Measurements from ENCODE around the gene RBCK1. TPM values are rescaled to one million over a fixed set of nuclear protein-coding genes. Genes with fewer than 3 reads are reported as not detected.

The RBCK1 gene
- total RNA-seq, 1 experiment from 2014 or later = 46.8 TPM

GRCh38 chr20:402898-403581 lies 5.1 kb upstream of the RBCK1 start:
- no peak overlapping the region for H3K4ac ChIP-seq (ENCODE audit: low read depth, low read length)
- H3K9ac ChIP-seq (ENCODE audit: extremely low read depth, insufficient read length, low read length) = no peak overlapping the region
- no peak overlapping the region for H3K23ac ChIP-seq (ENCODE audit: insufficient read length, low read depth, low read length)
- no peak overlapping the region for H4K91ac ChIP-seq (ENCODE audit: insufficient read length, low read depth, low read length)
- no peak overlapping the region for H3K27ac ChIP-seq (ENCODE audit: insufficient read length, low read depth, low read length)
- H3K4me2 ChIP-seq (ENCODE audit: insufficient read depth, insufficient read length, low read length) = no peak overlapping the region
- peaks cover 25 to 28% of the 10 kb centered on the region in 2 experiments for H3K4me1 Mint-ChIP-seq
- H3K14ac ChIP-seq (ENCODE audit: insufficient read depth, low read length) = no peak overlapping the region
- no peaks in the 10 kb centered on the region for H3K79me1 ChIP-seq (ENCODE audit: insufficient read depth, low read depth, low read length, poor library complexity, severe bottlenecking)
- no peaks in the 10 kb centered on the region for H4K20me1 ChIP-seq (ENCODE audit: control insufficient read depth, insufficient read depth, insufficient read length)
- H2BK12ac ChIP-seq (ENCODE audit: insufficient read length, low read depth, low read length) = no peak overlapping the region
- no peak for TF ChIP-seq CTCF (conservative IDR thresholded peaks at IDR 0.05)
- no peaks in the 10 kb centered on the region for H3K79me2 ChIP-seq (ENCODE audit: insufficient read depth, low read length)
- DNase-seq = no peak
- peaks cover 0 to 9% (median 2%) of the 10 kb centered on the region in 3 experiments; a peak in 3 of 7 replicates for H3K36me3 Mint-ChIP-seq (ENCODE audit: insufficient read depth in 1 of 3, low read depth in 3 of 3)
- no peak overlapping the region for H2BK120ac ChIP-seq (ENCODE audit: low read depth, low read length, poor library complexity, severe bottlenecking)
- H3K27ac Mint-ChIP-seq = no peak overlapping the region
- no peak overlapping the region for H2AK5ac ChIP-seq (ENCODE audit: insufficient read length, low read length)
- H3K9me3 ChIP-seq (ENCODE audit: control insufficient read depth, low read depth, low read length) = no peaks in the 10 kb centered on the region
- H2BK5ac ChIP-seq (ENCODE audit: insufficient read length, low read length) = no peak overlapping the region
- no peak overlapping the region for H4K5ac ChIP-seq (ENCODE audit: insufficient read length, low read depth, low read length)
- H3K56ac ChIP-seq (ENCODE audit: insufficient read length, low read depth, low read length) = no peak overlapping the region
- H3K9me3 Mint-ChIP-seq = peaks cover 6 to 10% of the 10 kb centered on the region in 2 experiments; a peak in 3 of 5 replicates
- H3T11ph ChIP-seq (ENCODE audit: low read length) = no peak overlapping the region
- WGBS (ENCODE audit: extremely low coverage, insufficient read length, low lambda C conversion rate) = no CpG with 5 or more reads among the region's 6 CpGs
- no peaks in the 10 kb centered on the region for H3K23me2 ChIP-seq (ENCODE audit: insufficient read length, low read depth, low read length, poor library complexity, severe bottlenecking)
- H3K4me1 ChIP-seq (ENCODE audit: insufficient read depth, low read length) = peaks cover 5% of the 10 kb centered on the region; the same call in 1 of the 2 replicates
- H3K18ac ChIP-seq (ENCODE audit: insufficient read length, low read depth, low read length) = no peak overlapping the region
- H2AFZ ChIP-seq (ENCODE audit: low read length) = no peak overlapping the region
- H2BK20ac ChIP-seq (ENCODE audit: low read depth, low read length, poor library complexity, severe bottlenecking) = no peak overlapping the region
- H3K27me3 Mint-ChIP-seq (ENCODE audit: low read depth) = no peaks in the 10 kb centered on the region; the same call in 1 of the 2 replicates
- H3K27me3 ChIP-seq (ENCODE audit: insufficient read depth, low read length) = no peaks in the 10 kb centered on the region
- no peak overlapping the region for H3K4me3 Mint-ChIP-seq
- no peak overlapping the region for H2BK15ac ChIP-seq (ENCODE audit: low read depth, low read length)
- no peak overlapping the region for H4K8ac ChIP-seq (replicated peaks; ENCODE audit: insufficient read length, low read depth, low read length)

Data from H9 (cell line).